Measurements from ENCODE around the gene TTC21A.
"Not testable (repeated sequence)": the region's sequence is repeated elsewhere in the genome, so short reads cannot be mapped to it uniquely, and the experiment has no call there.

Gene TTC21A

DNA sequence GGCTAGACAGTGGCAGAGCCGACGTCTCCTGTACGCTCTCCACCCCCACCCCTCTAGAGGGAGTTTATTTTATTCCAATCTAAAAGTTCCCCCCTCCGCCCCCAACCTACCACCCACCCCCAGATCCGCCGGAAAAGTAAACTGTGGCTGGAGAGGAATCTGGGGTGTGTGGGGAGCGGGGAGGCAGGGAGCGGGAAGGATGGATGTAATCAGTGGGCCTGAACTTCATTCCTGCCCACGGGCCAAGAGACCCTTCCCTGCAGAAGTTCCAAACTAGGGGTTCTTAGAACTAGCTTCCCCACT is 46.4 kb downstream of the TTC21A start:
- Mint-ChIP-seq H3K9me3 (no peaks in the 10 kb centered on the region), H3K27ac (peak overlapping the region; percentile 92), H3K36me3 (no peaks in the 10 kb centered on the region), H3K4me1 (peaks cover 36% of the 10 kb centered on the region), H3K4me3 (peak overlapping the region; percentile 81), H3K27me3 (no peaks in the 10 kb centered on the region)
- no peak for ATAC-seq (ENCODE audit: low read depth)
- no peak for DNase-seq (ENCODE audit: low spot score in 2 of 2)

GRCh38 chr3:39154280-39155021 is 47.0 kb downstream of the TTC21A start:
- no peak for ATAC-seq (ENCODE audit: low read depth)
- Mint-ChIP-seq H3K27ac (peak overlapping the region; percentile 92), H3K4me1 (peaks cover 31% of the 10 kb centered on the region), H3K9me3 (no peaks in the 10 kb centered on the region), H3K27me3 (no peaks in the 10 kb centered on the region), H3K36me3 (no peaks in the 10 kb centered on the region), H3K4me3 (peak overlapping the region; percentile 81)
- DNase-seq (ENCODE audit: low spot score in 2 of 2) = no peak

GRCh38 chr3:39156421-39156820 is 48.9 kb downstream of the TTC21A start:
- no peak overlapping the region for H3K27ac Mint-ChIP-seq
- DNase-seq (ENCODE audit: low spot score in 2 of 2) (no peak), ATAC-seq (ENCODE audit: low read depth) (no peak)
- peaks cover 16% of the 10 kb centered on the region for H3K4me1 Mint-ChIP-seq
- H3K4me3 Mint-ChIP-seq = no peak overlapping the region
- H3K36me3 Mint-ChIP-seq = no peaks in the 10 kb centered on the region
- no peaks in the 10 kb centered on the region for H3K27me3 Mint-ChIP-seq
- H3K9me3 Mint-ChIP-seq = no peaks in the 10 kb centered on the region

GRCh38 chr3:39157359-39157758 is 49.9 kb downstream of the TTC21A start:
- Mint-ChIP-seq H3K36me3 (no peaks in the 10 kb centered on the region), H3K27me3 (no peaks in the 10 kb centered on the region), H3K4me3 (no peak overlapping the region), H3K4me1 (peaks cover 9% of the 10 kb centered on the region), H3K27ac (no peak overlapping the region), H3K9me3 (no peaks in the 10 kb centered on the region)
- ATAC-seq (ENCODE audit: low read depth) (no peak), DNase-seq (ENCODE audit: low spot score in 2 of 2) (no peak)

GRCh38 chr3:39158148-39158715 is 50.8 kb downstream of the TTC21A start:
- DNase-seq (ENCODE audit: low spot score in 2 of 2) = no peak
- Mint-ChIP-seq H3K4me3 (no peak overlapping the region), H3K9me3 (peaks cover under 1% of the 10 kb centered on the region), H3K36me3 (no peaks in the 10 kb centered on the region), H3K27ac (no peak overlapping the region), H3K27me3 (no peaks in the 10 kb centered on the region), H3K4me1 (peaks cover 6% of the 10 kb centered on the region)
- ATAC-seq (ENCODE audit: low read depth) = no peak

GRCh38 chr3:39164414-39164813 is 56.9 kb downstream of the TTC21A start:
- H3K36me3 Mint-ChIP-seq = no peaks in the 10 kb centered on the region
- H3K4me3 Mint-ChIP-seq = no peak overlapping the region
- no peaks in the 10 kb centered on the region for H3K4me1 Mint-ChIP-seq
- H3K27me3 Mint-ChIP-seq = no peaks in the 10 kb centered on the region
- ATAC-seq (ENCODE audit: low read depth) (no peak), DNase-seq (ENCODE audit: low spot score in 2 of 2) (no peak)
- peaks cover 4% of the 10 kb centered on the region for H3K9me3 Mint-ChIP-seq
- no peak overlapping the region for H3K27ac Mint-ChIP-seq

GRCh38 chr3:39165518-39165917 is 58.0 kb downstream of the TTC21A start:
- no peaks in the 10 kb centered on the region for H3K4me1 Mint-ChIP-seq
- H3K36me3 Mint-ChIP-seq = no peaks in the 10 kb centered on the region
- H3K9me3 Mint-ChIP-seq = peaks cover 4% of the 10 kb centered on the region
- no peak for DNase-seq (ENCODE audit: low spot score in 2 of 2)
- no peak for ATAC-seq (ENCODE audit: low read depth)
- H3K4me3 Mint-ChIP-seq = no peak overlapping the region
- H3K27me3 Mint-ChIP-seq = no peaks in the 10 kb centered on the region
- no peak overlapping the region for H3K27ac Mint-ChIP-seq

DNA sequence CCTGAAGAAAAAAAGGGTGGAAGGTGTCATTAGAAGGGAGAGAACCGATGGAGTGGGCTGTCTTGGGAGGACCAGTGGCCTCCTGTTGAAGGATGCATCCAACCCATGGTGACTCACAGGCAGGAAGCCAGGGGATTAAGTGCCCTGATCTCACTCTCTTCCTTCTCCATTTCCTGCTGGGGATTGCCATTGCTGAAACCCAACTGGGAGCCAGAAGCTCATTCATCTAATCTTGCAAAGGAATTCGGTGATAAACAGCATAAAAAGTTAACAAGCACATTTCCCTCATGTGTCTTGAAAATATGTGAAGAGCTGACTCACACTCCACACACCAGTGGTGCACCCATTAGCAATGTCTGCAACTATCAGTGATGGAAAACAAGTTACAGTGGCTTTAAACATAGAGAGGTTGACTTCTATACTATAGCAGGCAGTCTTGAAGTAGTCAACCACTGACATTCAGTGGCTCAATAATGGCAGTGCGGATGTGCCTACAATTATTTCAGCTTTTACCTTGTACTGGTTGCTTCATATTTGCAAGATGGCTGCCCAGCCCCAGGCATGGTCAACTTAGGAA is 58.7 kb downstream of the TTC21A start:
- no peaks in the 10 kb centered on the region for H3K4me1 Mint-ChIP-seq
- H3K27ac Mint-ChIP-seq = no peak overlapping the region
- H3K4me3 Mint-ChIP-seq = no peak overlapping the region
- ATAC-seq (ENCODE audit: low read depth) = peak; percentile 59
- no peaks in the 10 kb centered on the region for H3K36me3 Mint-ChIP-seq
- DNase-seq (ENCODE audit: low spot score in 2 of 2) = no peak
- no peaks in the 10 kb centered on the region for H3K27me3 Mint-ChIP-seq
- H3K9me3 Mint-ChIP-seq = peaks cover 4% of the 10 kb centered on the region

DNA sequence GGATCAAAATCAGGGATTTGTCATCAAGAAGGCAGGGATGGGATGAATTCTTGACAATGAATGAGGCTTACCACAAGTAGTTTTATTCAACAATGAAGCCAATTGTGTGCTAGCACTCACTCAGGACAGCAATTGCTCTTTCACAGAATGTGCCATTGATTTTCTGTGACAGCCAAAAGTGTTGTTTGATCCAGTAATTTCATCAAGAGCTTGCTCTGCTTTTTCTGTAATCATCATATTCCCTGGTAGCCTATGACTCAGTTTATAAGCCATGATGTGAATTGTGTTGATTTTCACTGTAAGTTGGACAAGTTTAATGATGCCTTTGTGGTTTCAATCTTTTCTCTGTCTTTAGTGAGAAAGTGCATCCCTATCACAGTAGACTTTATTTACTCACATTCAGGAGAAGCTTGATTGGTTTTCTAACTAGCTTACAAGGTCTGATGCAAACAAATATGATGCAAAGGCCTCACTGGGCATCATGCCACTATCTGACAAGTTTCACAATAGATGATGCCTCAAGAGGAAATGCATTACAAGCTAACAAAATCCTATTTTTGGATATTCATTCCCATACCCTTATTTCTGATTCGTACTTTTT is 59.6 kb downstream of the TTC21A start:
- Mint-ChIP-seq H3K4me3 (no peak overlapping the region), H3K36me3 (no peaks in the 10 kb centered on the region), H3K9me3 (peaks cover 4% of the 10 kb centered on the region), H3K27me3 (no peaks in the 10 kb centered on the region), H3K4me1 (no peaks in the 10 kb centered on the region), H3K27ac (no peak overlapping the region)
- no peak for DNase-seq (ENCODE audit: low spot score in 2 of 2)
- ATAC-seq (ENCODE audit: low read depth) = no peak

- no peak for ATAC-seq (ENCODE audit: low read depth)
- Mint-ChIP-seq H3K4me3 (no peak overlapping the region), H3K36me3 (no peaks in the 10 kb centered on the region), H3K27ac (no peak overlapping the region), H3K27me3 (no peaks in the 10 kb centered on the region), H3K9me3 (peaks cover 4% of the 10 kb centered on the region), H3K4me1 (no peaks in the 10 kb centered on the region)
- no peak for DNase-seq (ENCODE audit: low spot score in 2 of 2)
These were observed 60.8 kb downstream of the TTC21A start for GRCh38 chr3:39168156-39168780.

DNA sequence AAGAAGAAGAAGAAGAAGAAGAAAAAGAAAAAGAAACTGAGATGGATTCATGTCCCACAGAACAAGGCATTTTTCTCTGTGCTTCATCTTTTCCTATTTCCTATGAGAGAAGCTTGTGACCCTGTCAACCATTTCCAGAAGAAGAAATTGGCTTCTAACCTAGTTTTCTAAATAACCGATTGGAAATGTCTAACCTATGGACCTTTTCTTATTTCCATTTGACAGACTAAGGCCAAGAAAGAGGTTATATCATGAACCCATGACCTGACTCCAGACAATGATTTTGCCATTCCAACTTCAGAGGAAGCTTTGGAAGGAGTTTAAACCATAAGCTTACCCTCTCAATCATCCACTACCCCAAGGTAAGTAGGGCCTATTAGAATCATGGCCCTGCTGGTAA is 62.2 kb downstream of the TTC21A start:
- DNase-seq (ENCODE audit: low spot score in 2 of 2) (no peak), ATAC-seq (ENCODE audit: low read depth) (no peak)
- H3K4me3 Mint-ChIP-seq = no peak overlapping the region
- no peaks in the 10 kb centered on the region for H3K36me3 Mint-ChIP-seq
- H3K27ac Mint-ChIP-seq = no peak overlapping the region
- H3K27me3 Mint-ChIP-seq = no peaks in the 10 kb centered on the region
- H3K9me3 Mint-ChIP-seq = no peaks in the 10 kb centered on the region
- peaks cover under 1% of the 10 kb centered on the region for H3K4me1 Mint-ChIP-seq

GRCh38 chr3:39170461-39170860 is 63.0 kb downstream of the TTC21A start:
- H3K36me3 Mint-ChIP-seq = no peaks in the 10 kb centered on the region
- no peak overlapping the region for H3K4me3 Mint-ChIP-seq
- H3K9me3 Mint-ChIP-seq = no peaks in the 10 kb centered on the region
- peaks cover 2% of the 10 kb centered on the region for H3K4me1 Mint-ChIP-seq
- no peaks in the 10 kb centered on the region for H3K27me3 Mint-ChIP-seq
- H3K27ac Mint-ChIP-seq = no peak overlapping the region
- no peak for DNase-seq (ENCODE audit: low spot score in 2 of 2)
- ATAC-seq (ENCODE audit: low read depth) = no peak

GRCh38 chr3:39170877-39171276 is 63.4 kb downstream of the TTC21A start:
- H3K4me3 Mint-ChIP-seq; H3K27ac Mint-ChIP-seq; H3K36me3 Mint-ChIP-seq; H3K9me3 Mint-ChIP-seq; H3K4me1 Mint-ChIP-seq; DNase-seq (ENCODE audit: low spot score in 2 of 2); ATAC-seq (ENCODE audit: low read depth); H3K27me3 Mint-ChIP-seq: not testable (repeated sequence)

DNA sequence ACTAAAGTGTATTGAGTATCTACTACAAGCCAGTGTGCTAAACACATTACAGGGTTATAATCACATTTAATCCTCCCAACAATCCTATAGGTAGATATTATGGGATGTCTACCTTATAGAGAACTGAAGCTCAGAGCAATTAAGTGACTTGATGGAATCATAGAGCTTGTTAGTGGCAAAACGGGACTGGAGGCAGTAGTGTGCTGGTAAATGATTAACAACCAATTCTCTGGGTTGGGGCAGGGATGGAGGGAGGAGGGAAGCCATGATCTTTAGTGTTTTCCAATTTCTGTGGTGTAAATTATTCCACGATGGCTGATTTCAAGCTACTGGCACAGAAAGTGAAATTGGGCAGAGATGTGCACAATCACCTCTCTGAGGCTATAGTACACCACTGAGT is 64.4 kb downstream of the TTC21A start:
- ATAC-seq (ENCODE audit: low read depth) = no peak
- no peak for DNase-seq (ENCODE audit: low spot score in 2 of 2)
- Mint-ChIP-seq H3K27me3 (no peaks in the 10 kb centered on the region), H3K36me3 (no peaks in the 10 kb centered on the region), H3K4me1 (peaks cover 2% of the 10 kb centered on the region), H3K9me3 (no peaks in the 10 kb centered on the region), H3K27ac (no peak overlapping the region), H3K4me3 (no peak overlapping the region)
